Measurements from ENCODE around the gene DCTN3.

DCTN3 gene

GRCh38 chr9:34611811-34612787 lies 8.2 kb downstream of the DCTN3 start, which contains the start of gene RPP25L:
Gene RPP25L, minus strand, starts transcription at chr9:34612097. Its CDS starts 801 bp downstream, at chr9:34611296.
- Mint-ChIP-seq H3K9me3 (no peaks in the 10 kb centered on the region), H3K4me1 (peaks cover 27% of the 10 kb centered on the region), H3K4me3 (peak within 1 kb of the TSS; percentile 89), H3K36me3 (peaks cover 28% of the 10 kb centered on the region), H3K27ac (peak within 1 kb of the TSS; percentile 94)
- peak; percentile 94 for ATAC-seq
- DNase-seq (ENCODE audit: low spot score in 2 of 2) = peak; percentile 82 to 91

- no peaks in the 10 kb centered on the region for H3K9me3 Mint-ChIP-seq
- H3K27ac Mint-ChIP-seq = peak overlapping the region; percentile 94
- peaks cover 27% of the 10 kb centered on the region for H3K4me1 Mint-ChIP-seq
- ATAC-seq (peak; percentile 9), DNase-seq (ENCODE audit: low spot score in 2 of 2) (no peak)
- H3K36me3 Mint-ChIP-seq = peaks cover 24% of the 10 kb centered on the region
- peak overlapping the region; percentile 89 for H3K4me3 Mint-ChIP-seq
Measured at GRCh38 chr9:34611251-34611810, 9.0 kb downstream of the DCTN3 start.

- H3K27ac Mint-ChIP-seq = no peak overlapping the region
Measured at GRCh38 chr9:34610434-34611206, 9.7 kb downstream of the DCTN3 start.

GRCh38 chr9:34607331-34607730 lies 13.0 kb downstream of the DCTN3 start:
- Mint-ChIP-seq H3K27ac (no peak overlapping the region), H3K4me3 (no peak overlapping the region), H3K36me3 (peaks cover 7% of the 10 kb centered on the region), H3K4me1 (peaks cover 17% of the 10 kb centered on the region), H3K9me3 (no peaks in the 10 kb centered on the region)
- ATAC-seq = no peak
- no peak for DNase-seq (ENCODE audit: low spot score in 2 of 2)

More at GRCh38 chr9:34610434-34611206, 9.7 kb downstream of the DCTN3 start:
- ATAC-seq (no peak), DNase-seq (ENCODE audit: low spot score in 2 of 2) (no peak)
- Mint-ChIP-seq H3K4me3 (peak overlapping the region; percentile 89), H3K4me1 (peaks cover 27% of the 10 kb centered on the region), H3K36me3 (peaks cover 17% of the 10 kb centered on the region), H3K9me3 (no peaks in the 10 kb centered on the region)

GRCh38 chr9:34606905-34607304 lies 13.4 kb downstream of the DCTN3 start:
- ATAC-seq = no peak
- peaks cover 15% of the 10 kb centered on the region for H3K4me1 Mint-ChIP-seq
- no peak for DNase-seq (ENCODE audit: low spot score in 2 of 2)
- H3K4me3 Mint-ChIP-seq = no peak overlapping the region
- H3K27ac Mint-ChIP-seq = no peak overlapping the region
- peaks cover 7% of the 10 kb centered on the region for H3K36me3 Mint-ChIP-seq
- H3K9me3 Mint-ChIP-seq = no peaks in the 10 kb centered on the region

GRCh38 chr9:34606190-34606589 lies 14.1 kb downstream of the DCTN3 start:
- Mint-ChIP-seq H3K4me3 (no peak overlapping the region), H3K4me1 (peaks cover 9% of the 10 kb centered on the region), H3K27ac (no peak overlapping the region), H3K36me3 (no peaks in the 10 kb centered on the region), H3K9me3 (no peaks in the 10 kb centered on the region)
- no peak for ATAC-seq
- DNase-seq (ENCODE audit: low spot score in 2 of 2) = no peak

- no peak overlapping the region for H3K4me3 Mint-ChIP-seq
Measured at GRCh38 chr9:34603610-34604231, 16.6 kb downstream of the DCTN3 start.

GRCh38 chr9:34601937-34602573 lies 18.2 kb downstream of the DCTN3 start:
- H3K36me3 Mint-ChIP-seq = no peaks in the 10 kb centered on the region
- H3K4me3 Mint-ChIP-seq = no peak overlapping the region
- H3K27ac Mint-ChIP-seq = no peak overlapping the region
- DNase-seq (ENCODE audit: low spot score in 2 of 2) = no peak
- ATAC-seq = no peak
- H3K9me3 Mint-ChIP-seq = no peaks in the 10 kb centered on the region
- no peaks in the 10 kb centered on the region for H3K4me1 Mint-ChIP-seq

More at GRCh38 chr9:34603610-34604231, 16.6 kb downstream of the DCTN3 start:
- no peak overlapping the region for H3K27ac Mint-ChIP-seq
- no peaks in the 10 kb centered on the region for H3K9me3 Mint-ChIP-seq
- no peaks in the 10 kb centered on the region for H3K36me3 Mint-ChIP-seq
- DNase-seq (ENCODE audit: low spot score in 2 of 2) (peak; percentile 77 to 90), ATAC-seq (peak; percentile 89)
- no peaks in the 10 kb centered on the region for H3K4me1 Mint-ChIP-seq

- DNase-seq (ENCODE audit: low spot score in 2 of 2) (no peak), ATAC-seq (no peak)
- Mint-ChIP-seq H3K4me1 (no peaks in the 10 kb centered on the region), H3K36me3 (no peaks in the 10 kb centered on the region), H3K4me3 (no peak overlapping the region), H3K27ac (no peak overlapping the region), H3K9me3 (no peaks in the 10 kb centered on the region)
Measured at GRCh38 chr9:34600908-34601307, 19.4 kb downstream of the DCTN3 start.

- no peaks in the 10 kb centered on the region for H3K4me1 Mint-ChIP-seq
- H3K36me3 Mint-ChIP-seq = no peaks in the 10 kb centered on the region
- H3K9me3 Mint-ChIP-seq = no peaks in the 10 kb centered on the region
- no peak overlapping the region for H3K4me3 Mint-ChIP-seq
- ATAC-seq = no peak
- no peak for DNase-seq (ENCODE audit: low spot score in 2 of 2)
- no peak overlapping the region for H3K27ac Mint-ChIP-seq
Measured at GRCh38 chr9:34599546-34599945, 20.7 kb downstream of the DCTN3 start.

GRCh38 chr9:34594177-34594576 lies 26.1 kb downstream of the DCTN3 start:
- H3K9me3 Mint-ChIP-seq = no peaks in the 10 kb centered on the region

GRCh38 chr9:34592895-34593601 lies 27.2 kb downstream of the DCTN3 start:
- Mint-ChIP-seq H3K27ac (no peak overlapping the region), H3K4me1 (peaks cover 33% of the 10 kb centered on the region), H3K4me3 (peak overlapping the region; percentile 73), H3K36me3 (no peaks in the 10 kb centered on the region), H3K9me3 (no peaks in the 10 kb centered on the region)
- DNase-seq (ENCODE audit: low spot score in 2 of 2) = no peak
- ATAC-seq = peak; percentile 27

More at GRCh38 chr9:34594177-34594576, 26.1 kb downstream of the DCTN3 start:
- ATAC-seq (no peak), DNase-seq (ENCODE audit: low spot score in 2 of 2) (no peak)
- Mint-ChIP-seq H3K36me3 (no peaks in the 10 kb centered on the region), H3K27ac (no peak overlapping the region), H3K4me1 (peaks cover 23% of the 10 kb centered on the region), H3K4me3 (no peak overlapping the region)

- Mint-ChIP-seq H3K9me3 (no peaks in the 10 kb centered on the region), H3K27ac (no peak overlapping the region)
- ATAC-seq = no peak
Measured at GRCh38 chr9:34591917-34592866, 28.1 kb downstream of the DCTN3 start.

More at GRCh38 chr9:34591917-34592866, 28.1 kb downstream of the DCTN3 start:
- no peaks in the 10 kb centered on the region for H3K36me3 Mint-ChIP-seq
- peak overlapping the region; percentile 73 for H3K4me3 Mint-ChIP-seq
- no peak for DNase-seq (ENCODE audit: low spot score in 2 of 2)
- peaks cover 33% of the 10 kb centered on the region for H3K4me1 Mint-ChIP-seq

Data from stimulated activated effector memory CD8-positive, alpha-beta T cell treated with anti-CD3 and anti-CD28 coated beads, Interleukin-12 subunit alpha, Interleukin-12 subunit beta, amount 100 ng/mL, for 72 hours (primary cell).